Thoracic aorta (tissue), 2 donors: Measurements from ENCODE around the gene PIGB. TPM values are rescaled to one million over a fixed set of nuclear protein-coding genes. Genes with fewer than 3 reads are reported as not detected.
"Not testable (repeated sequence)": the region's sequence is repeated elsewhere in the genome, so short reads cannot be mapped to it uniquely, and the experiment has no call there.

Experiments
- ATAC-seq: fragments of 150-250 bp; one replicate; pipeline ENCODE4 v1.8.0; 2017; ENCODE audit warnings: low read depth; ENCODE audit not compliant: insufficient number of reproducible peaks, low FRiP score
- DNase-seq: peaks from one replicate; pipeline ENCODE4 v3.0.0-alpha.2; 2020; ENCODE audit warnings: low spot score
- H3K27ac ChIP-seq, 2 donors: fragments of 200-600 bp; sonication (generic); 1 replicate in 1 of 2; 2 replicates in 1 of 2; pipeline ENCODE4 v1.5.1; 2016; ENCODE audit warnings: mild to moderate bottlenecking in 2 of 2, moderate library complexity in 2 of 2
- H3K27me3 ChIP-seq: fragments of 200-600 bp; sonication (generic); replicated peaks from 2 replicates; pipeline ENCODE4 v1.6.0; 2016; ENCODE audit warnings: mild to moderate bottlenecking; ENCODE audit not compliant: insufficient read depth
- H3K36me3 ChIP-seq: fragments of 200-600 bp; sonication (generic); one replicate; pipeline ENCODE4 v1.5.1; 2016
- H3K4me1 ChIP-seq, 2 donors: fragments of 200-600 bp; sonication (generic); 1 replicate in 1 of 2; 2 replicates in 1 of 2; pipeline versions ENCODE4 v1.5.1 to v1.6.0; 2016; ENCODE audit warnings: low read depth in 2 of 2, mild to moderate bottlenecking in 1 of 2; ENCODE audit not compliant: control insufficient read depth in 1 of 2
- H3K4me3 ChIP-seq: fragments of 200-600 bp; sonication (generic); 2 replicates; pipeline ENCODE4 v1.5.1; 2016; ENCODE audit warnings: mild to moderate bottlenecking
- H3K9me3 ChIP-seq: fragments of 200-600 bp; sonication (generic); 2 replicates; pipeline ENCODE4 v1.5.1; 2016
- total RNA-seq, 2 donors: library from RNA; depleted of rRNA; stranded (reverse); fragments of >200 nt; gene quantifications; one replicate each; pipeline versions ENCODE4 v1.1.0 to v1.2.3, GENCODE V29; 2016
- TF ChIP-seq, protein P1 (sequence below): fragments of 200-600 bp; sonication (generic); IDR thresholded peaks from one replicate; pipeline ENCODE4 v1.5.1; 2019; ENCODE audit warnings: antibody characterized with exemption

The PIGB gene
- total RNA-seq, 2 donors from 2014 or later, result 6.6 to 26.7 TPM

DNA sequence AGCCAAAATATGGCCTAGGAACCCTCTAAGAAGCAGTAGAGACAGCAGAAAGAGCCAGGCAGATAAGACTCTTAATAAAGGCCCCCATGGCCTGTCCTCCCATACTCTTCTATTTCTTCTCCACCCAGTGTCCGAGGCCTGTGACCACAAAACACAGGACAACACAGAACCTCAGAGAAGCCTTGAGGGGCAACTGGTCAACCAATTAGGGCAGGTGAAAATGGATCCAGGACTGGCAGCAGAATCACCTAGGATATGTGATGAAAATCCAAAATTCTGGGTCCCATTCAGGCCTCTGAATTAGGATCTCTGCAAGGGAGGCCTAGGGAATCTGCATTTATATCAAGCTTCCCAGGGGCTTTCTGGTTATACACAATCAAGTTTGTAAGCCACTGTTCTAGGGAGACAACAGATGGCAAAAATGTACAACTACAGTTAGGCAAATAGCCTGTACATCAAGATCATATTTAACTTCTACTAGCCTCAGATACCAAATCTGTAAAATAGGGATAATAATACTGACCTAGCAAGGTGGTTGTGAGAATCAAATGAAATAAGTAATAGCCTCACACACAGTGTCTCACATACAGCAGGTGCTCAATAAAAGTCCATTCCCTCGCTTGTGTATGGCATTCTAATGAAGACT is 39.8 kb upstream of the PIGB start:
- no peaks in the 10 kb centered on the region for H3K9me3 ChIP-seq
- TF ChIP-seq, protein P1, sequence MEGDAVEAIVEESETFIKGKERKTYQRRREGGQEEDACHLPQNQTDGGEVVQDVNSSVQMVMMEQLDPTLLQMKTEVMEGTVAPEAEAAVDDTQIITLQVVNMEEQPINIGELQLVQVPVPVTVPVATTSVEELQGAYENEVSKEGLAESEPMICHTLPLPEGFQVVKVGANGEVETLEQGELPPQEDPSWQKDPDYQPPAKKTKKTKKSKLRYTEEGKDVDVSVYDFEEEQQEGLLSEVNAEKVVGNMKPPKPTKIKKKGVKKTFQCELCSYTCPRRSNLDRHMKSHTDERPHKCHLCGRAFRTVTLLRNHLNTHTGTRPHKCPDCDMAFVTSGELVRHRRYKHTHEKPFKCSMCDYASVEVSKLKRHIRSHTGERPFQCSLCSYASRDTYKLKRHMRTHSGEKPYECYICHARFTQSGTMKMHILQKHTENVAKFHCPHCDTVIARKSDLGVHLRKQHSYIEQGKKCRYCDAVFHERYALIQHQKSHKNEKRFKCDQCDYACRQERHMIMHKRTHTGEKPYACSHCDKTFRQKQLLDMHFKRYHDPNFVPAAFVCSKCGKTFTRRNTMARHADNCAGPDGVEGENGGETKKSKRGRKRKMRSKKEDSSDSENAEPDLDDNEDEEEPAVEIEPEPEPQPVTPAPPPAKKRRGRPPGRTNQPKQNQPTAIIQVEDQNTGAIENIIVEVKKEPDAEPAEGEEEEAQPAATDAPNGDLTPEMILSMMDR, result no peak
- DNase-seq (no peak), ATAC-seq (no peak)
- H3K27me3 ChIP-seq, result no peaks in the 10 kb centered on the region
- H3K4me1 ChIP-seq, result peaks cover 19 to 39% of the 10 kb centered on the region in 2 donors
- H3K36me3 ChIP-seq, result no peaks in the 10 kb centered on the region
- no peak overlapping the region for H3K4me3 ChIP-seq
- H3K27ac ChIP-seq, result peak overlapping the region in 1 of 2 donors; percentile 5

DNA sequence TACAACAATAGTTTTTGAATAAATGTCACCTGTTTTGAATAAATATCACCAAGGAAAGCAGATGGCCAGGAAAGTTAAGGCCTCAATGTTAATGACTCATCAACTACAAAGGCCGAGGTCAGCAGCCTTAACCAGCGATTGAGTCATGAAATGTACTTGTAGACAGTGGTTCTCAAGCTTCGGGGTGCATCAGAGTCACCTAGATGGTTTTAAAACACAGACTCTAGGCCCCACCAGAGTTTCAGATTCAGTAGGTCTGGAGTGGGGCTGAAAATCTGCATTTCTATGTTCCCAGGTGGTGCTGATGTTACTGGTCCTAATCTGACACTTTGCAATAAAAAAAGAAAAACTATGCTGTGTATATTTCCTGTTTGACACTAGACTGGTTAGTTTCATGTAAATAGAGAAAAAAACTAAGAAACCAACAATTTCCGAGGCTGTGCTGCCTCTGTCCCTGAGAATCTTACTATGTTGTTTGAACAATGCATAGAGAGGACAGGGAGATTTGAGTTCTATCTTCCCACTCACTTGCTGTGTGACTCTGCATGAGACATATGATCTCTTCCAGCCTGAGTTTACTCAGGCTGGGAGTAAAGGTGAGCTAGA is 39.2 kb upstream of the PIGB start:
- Histone ChIP-seq H3K27ac (no peak overlapping the region), H3K36me3 (no peaks in the 10 kb centered on the region), H3K4me3 (no peak overlapping the region), H3K9me3 (no peaks in the 10 kb centered on the region), H3K27me3 (no peaks in the 10 kb centered on the region), H3K4me1 (peaks cover 19 to 45% of the 10 kb centered on the region in 2 donors)
- DNase-seq, result no peak
- TF ChIP-seq, protein P1, result no peak
- peak; percentile 24 for ATAC-seq

- DNase-seq, H3K27ac ChIP-seq, H3K27me3 ChIP-seq, H3K36me3 ChIP-seq, H3K9me3 ChIP-seq, ATAC-seq, H3K4me3 ChIP-seq: not testable (repeated sequence)
- H3K4me1 ChIP-seq, result peaks cover 23 to 47% of the 10 kb centered on the region in 2 donors
Measured at GRCh38 chr15:55280589-55280988, 38.4 kb upstream of the PIGB start.

DNA sequence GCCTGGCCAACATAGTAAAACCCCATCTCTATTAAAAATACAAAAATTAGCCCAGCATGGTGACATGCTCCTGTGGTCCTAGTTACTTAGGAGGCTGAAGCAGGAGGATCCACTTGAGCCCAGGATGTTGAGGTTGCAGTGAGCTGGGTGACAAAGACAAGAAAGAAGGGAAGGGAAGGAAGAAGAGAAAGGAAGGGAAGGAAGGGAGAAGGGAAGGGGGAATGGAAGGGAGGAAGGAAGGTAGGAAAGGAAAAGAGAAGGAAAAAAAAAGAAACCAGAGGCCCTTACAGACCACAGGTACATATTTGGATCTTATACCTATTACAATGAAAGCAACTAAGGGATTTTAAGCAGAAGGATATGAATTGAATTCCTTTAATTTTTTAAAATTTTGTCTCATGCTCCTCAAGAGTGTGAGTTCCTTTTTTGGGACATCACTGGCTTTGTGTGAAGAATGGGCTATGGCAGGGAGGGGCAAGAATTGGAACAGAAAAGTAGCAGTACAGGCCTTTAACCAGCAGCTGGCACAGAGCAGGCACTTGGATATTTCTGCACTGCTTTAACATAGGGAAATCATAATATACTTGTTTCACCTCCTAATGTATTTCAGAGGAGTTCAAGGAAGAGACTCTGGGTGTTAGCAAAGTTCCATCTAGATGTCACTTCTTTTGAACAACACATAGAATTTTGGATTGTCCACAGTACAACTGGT is 37.3 kb upstream of the PIGB start:
- no peak for ATAC-seq
- Histone ChIP-seq H3K4me3 (no peak overlapping the region), H3K9me3 (no peaks in the 10 kb centered on the region), H3K27ac (peak overlapping the region; percentile 30 to 70), H3K4me1 (peaks cover 24 to 52% of the 10 kb centered on the region in 2 donors), H3K36me3 (no peaks in the 10 kb centered on the region), H3K27me3 (no peaks in the 10 kb centered on the region)
- no peak for DNase-seq
- TF ChIP-seq, protein P1, result no peak

DNA sequence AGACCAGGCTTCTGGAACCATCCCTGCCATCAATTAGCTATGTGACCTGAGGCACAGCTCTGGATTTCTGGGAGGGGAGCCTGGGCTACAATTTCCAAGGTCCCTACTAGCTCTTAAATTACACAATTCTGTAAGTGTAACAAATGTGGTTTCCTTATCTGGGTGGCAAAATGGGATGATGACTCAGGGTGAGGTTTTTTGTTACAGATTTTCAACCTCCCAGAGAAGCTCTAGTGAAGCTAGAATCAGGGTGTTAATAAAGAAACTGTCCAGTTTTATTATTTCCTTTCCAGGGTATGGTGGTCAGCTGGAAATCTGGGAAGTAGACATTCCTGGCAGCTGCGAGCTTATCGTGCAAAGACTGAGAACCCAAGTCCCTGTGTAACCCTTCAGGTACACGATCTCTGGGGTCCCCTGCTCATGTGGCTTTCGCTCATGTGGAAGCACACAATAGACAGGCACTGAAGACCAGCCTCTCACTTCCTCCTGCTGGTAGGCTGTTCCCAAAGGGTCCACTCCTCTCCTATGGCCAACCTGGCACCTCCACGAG is 36.7 kb upstream of the PIGB start:
- TF ChIP-seq, protein P1, result no peak
- H3K36me3 ChIP-seq, result no peaks in the 10 kb centered on the region
- no peak for DNase-seq
- H3K4me1 ChIP-seq, result peaks cover 23 to 51% of the 10 kb centered on the region in 2 donors
- no peaks in the 10 kb centered on the region for H3K27me3 ChIP-seq
- H3K27ac ChIP-seq, result peak overlapping the region; percentile 30 to 70
- peak; percentile 62 for ATAC-seq
- peak overlapping the region; percentile 30 for H3K4me3 ChIP-seq
- no peaks in the 10 kb centered on the region for H3K9me3 ChIP-seq
